HepG2 (cell line): ENCODE data around the gene SLC22A5. TPM values are rescaled to one million over a fixed set of nuclear protein-coding genes. Genes with fewer than 3 reads are reported as not detected.

Experiments used
- ATAC-seq: fragments of 200-7000 bp; cut with Tn5 transposase; 3 replicates; pipeline ENCODE4 v1.9.1; 2020; ENCODE audit warnings: mild to moderate bottlenecking, moderate library complexity
- BruUV-seq: library from RNA; stranded (reverse); fragments of 400-500 nt; replicated peaks from 2 replicates; lab custom pipeline; 2021; lab: Mats Ljungman, UMichigan
- CTCF ChIA-PET: fragments of 300-600 bp; formaldehyde crosslinking; extraction: SDS; loops from one replicate; lab custom pipeline; 2021; ENCODE audit warnings: low total read pairs, inconsistent platforms, low intra/inter-chr PET ratio; lab: Yijun Ruan, JAX
- POLR2A ChIA-PET: fragments of 350-600 bp; sonication (Branson Sonifier 250); formaldehyde crosslinking; loops from one replicate; lab custom pipeline; 2020; ENCODE audit warnings: antibody characterized with exemption, inconsistent platforms; lab: Yijun Ruan, JAX
- DNase-seq: peaks from one replicate; pipeline ENCODE4 v3.0.0-alpha.2; 2015; ENCODE audit warnings: low spot score
- FAIRE-seq: peaks from 3 replicates; lab custom pipeline; 2011; peaks lifted over from hg19 to GRCh38; lab: Jason Lieb, UNC
- H2AFZ ChIP-seq: one replicate; pipeline ENCODE4 v1.6.1; 2011; ENCODE audit warnings: low read length, inconsistent platforms
- H3K27ac ChIP-seq: fragments of 300-600 bp; 3 replicates; pipeline ENCODE4 v1.8.0; 2011; ENCODE audit warnings: mixed run types, mild to moderate bottlenecking, mixed read lengths, low read length, inconsistent platforms; ENCODE audit not compliant: insufficient read depth; ENCODE audit errors: extremely low read length
- H3K27me3 ChIP-seq, 2 experiments: fragments of 200-600 bp in 1 of 2; 2 replicates in 1 of 2; 3 replicates in 1 of 2; pipeline versions ENCODE4 v1.6.0 to v1.8.0; 2011; ENCODE audit warnings: low read length in 2 of 2, mild to moderate bottlenecking in 2 of 2, moderate library complexity in 2 of 2, inconsistent platforms in 1 of 2; ENCODE audit not compliant: insufficient read depth in 2 of 2, control insufficient read depth in 1 of 2
- H3K36me3 ChIP-seq, 2 experiments: fragments of 200-600 bp in 1 of 2; replicated peaks in 1 of 2; 2 replicates in 1 of 2; 3 replicates in 1 of 2; pipeline versions ENCODE4 v1.5.1 to v1.8.0; 2011; ENCODE audit warnings: low read length in 2 of 2, inconsistent platforms in 1 of 2; ENCODE audit not compliant: insufficient read depth in 2 of 2, control insufficient read depth in 1 of 2
- H3K4me1 ChIP-seq: 2 replicates; pipeline ENCODE4 v1.5.1; 2012; ENCODE audit warnings: low read length, inconsistent platforms; ENCODE audit not compliant: insufficient read depth
- H3K4me2 ChIP-seq: 2 replicates; pipeline ENCODE4 v1.6.0; 2011; ENCODE audit warnings: low read depth, low read length, inconsistent platforms
- H3K4me3 ChIP-seq, 3 experiments: fragments of 200-600 bp in 1 of 3; sonication (generic), shearing (Covaris generic) in 1 of 3; replicated peaks in 1 of 3; 2 replicates each; pipeline ENCODE4 v1.5.1; 2011 to 2016; ENCODE audit warnings: low read length in 3 of 3, inconsistent platforms in 2 of 3, low read depth in 2 of 3, mild to moderate bottlenecking in 2 of 3, control low read depth in 1 of 3, mixed read lengths in 1 of 3; ENCODE audit not compliant: insufficient read depth in 1 of 3
- H3K79me2 ChIP-seq: one replicate; pipeline ENCODE4 v1.6.1; 2011; ENCODE audit warnings: low read length, inconsistent platforms; ENCODE audit not compliant: insufficient read depth
- H3K9ac ChIP-seq: 2 replicates; pipeline ENCODE4 v1.6.0; 2011; ENCODE audit warnings: mild to moderate bottlenecking, low read depth, low read length, inconsistent platforms; ENCODE audit not compliant: insufficient read depth
- H3K9me3 ChIP-seq: 2 replicates; pipeline ENCODE4 v1.5.1; 2012; ENCODE audit warnings: mild to moderate bottlenecking, low read length
- H4K20me1 ChIP-seq: 2 replicates; pipeline ENCODE4 v1.6.0; 2011; ENCODE audit warnings: inconsistent platforms, mild to moderate bottlenecking, low read length, moderate library complexity; ENCODE audit not compliant: insufficient read depth
- CBX5 ChIP-seq: sonication (generic); formaldehyde crosslinking; IDR thresholded peaks from 2 replicates; pipeline ENCODE4 v1.4.0; 2020; ENCODE audit warnings: missing genetic modification reagents, borderline replicate concordance
- MLLT10 ChIP-seq: sonication (generic); formaldehyde crosslinking; IDR thresholded peaks from 2 replicates; pipeline ENCODE4 v1.4.0; 2020; ENCODE audit warnings: missing genetic modification reagents
- NFKBIZ ChIP-seq: IDR thresholded peaks from 2 replicates; pipeline ENCODE4 v1.6.1; 2018; ENCODE audit warnings: missing genetic modification reagents, missing compliant biosample characterization
- PAF1 ChIP-seq: IDR thresholded peaks from 2 replicates; pipeline ENCODE4 v1.6.1; 2016; ENCODE audit warnings: missing genetic modification reagents, missing compliant biosample characterization
- ZNF260 ChIP-seq: sonication (generic); formaldehyde crosslinking; IDR thresholded peaks from 2 replicates; pipeline ENCODE4 v1.4.0; 2020; ENCODE audit warnings: missing genetic modification reagents, low read depth, mild to moderate bottlenecking, borderline replicate concordance
- whole genome bisulfite sequencing: methylation state at CpG from one replicate; pipeline ENCODE4 v1.1.6; 2017; ENCODE audit warnings: low lambda C conversion rate; 5-methylcytosine and 5-hydroxymethylcytosine counted together
- in situ Hi-C: cut with HindIII; loops from 2 replicates; pipeline ENCODE4 v1.10.0; 2017; ENCODE audit warnings: low pct_unique_long_range_greater_than_20kb; ENCODE audit not compliant: extremely low pct_ligation_motif_present
- intact Hi-C: fragments of 100-400 bp; cut with micrococcal nuclease; formaldehyde crosslinking; loops from one replicate; pipeline ENCODE4 v1.10.0; 2022; ENCODE audit not compliant: unreplicated experiment
- polyA plus RNA-seq, 8 experiments: library from polyadenylated mRNA; depleted of rRNA in 3 of 8; stranded (reverse) in 7 of 8; unstranded in 1 of 8; fragments of >200 nt; fragmentation: Illumina TruSeq in 4 of 8; extraction: Trizol in 4 of 8; gene quantifications; 2 replicates each; pipeline versions ENCODE4 v1.2.1 to v1.2.3, GENCODE V29; 2011 to 2016; ENCODE audit warnings: low read depth in 4 of 8, missing spikeins in 1 of 8, mixed read lengths in 1 of 8; ENCODE audit not compliant: insufficient read depth in 1 of 8
- total RNA-seq, 5 experiments: library from RNA; depleted of rRNA; stranded (reverse); fragments of >200 nt; fragmentation: Illumina TruSeq; extraction: Trizol; gene quantifications; 2 replicates each; pipeline ENCODE4 v1.2.3, GENCODE V29; 2016; ENCODE audit warnings: low read depth in 1 of 5
- TF ChIP-seq, protein P1 (sequence below): sonication (generic); formaldehyde crosslinking; IDR thresholded peaks from 2 replicates; pipeline ENCODE4 v1.8.0; 2022; ENCODE audit warnings: missing genetic modification reagents, low read depth, mild to moderate bottlenecking, borderline replicate concordance
- TF ChIP-seq, protein P2 (sequence below): sonication (generic); formaldehyde crosslinking; IDR thresholded peaks from 2 replicates; pipeline ENCODE4 v1.4.0; 2020; ENCODE audit warnings: missing genetic modification reagents, borderline replicate concordance
- TF ChIP-seq, protein P3 (sequence below): sonication (generic); formaldehyde crosslinking; IDR thresholded peaks from 2 replicates; pipeline ENCODE4 v1.5.1; 2020; ENCODE audit warnings: missing genetic modification reagents, mild to moderate bottlenecking, borderline replicate concordance

The SLC22A5 gene
- total and polyA plus RNA-seq, 2 of the 13 experiments (the other 11 are each of a cell fraction or from before 2014, with no cell fraction given) = 7.1 to 15.1 TPM

DNA sequence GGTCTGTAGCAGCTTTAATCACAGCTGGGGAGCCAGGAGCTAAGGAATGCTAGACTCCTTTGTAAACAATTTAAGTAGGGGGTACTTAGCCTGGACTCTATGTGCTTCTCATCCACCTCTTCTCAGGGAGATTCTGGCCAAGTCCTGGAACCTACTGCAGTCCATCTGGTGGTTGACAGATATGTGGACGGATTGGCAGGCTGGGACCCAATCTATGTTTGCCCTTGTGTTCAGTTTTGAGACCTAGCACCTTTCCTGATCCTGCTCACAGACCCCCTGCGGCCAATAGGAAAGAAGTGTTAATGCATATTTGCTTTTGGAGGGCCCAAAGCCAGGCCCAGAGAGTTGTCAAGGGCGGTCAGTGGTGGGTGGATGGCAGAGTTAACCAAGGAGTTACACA, 6.4 kb downstream of the SLC22A5 start:
- FAIRE-seq = no peak
- Histone ChIP-seq H3K79me2 (no peaks in the 10 kb centered on the region), H3K9me3 (no peaks in the 10 kb centered on the region), H3K36me3 (peaks cover 2 to 9% of the 10 kb centered on the region in 2 experiments; a peak in 2 of 5 replicates), H3K9ac (no peak overlapping the region), H3K4me1 (peaks cover 47% of the 10 kb centered on the region), H3K4me2 (no peak overlapping the region), H3K4me3 (no peak overlapping the region), H3K27me3 (no peaks in the 10 kb centered on the region), H2AFZ (no peak overlapping the region), H3K27ac (no peak overlapping the region), H4K20me1 (no peaks in the 10 kb centered on the region)
- ChIA-PET CTCF (no interaction called here), POLR2A (no interaction called here)
- in situ Hi-C loops (loop anchor here (25.0 kb wide), 1 partner anchor 286 kb away; the partner anchor contains the start of genes IL13 and IL4), intact Hi-C loops (no loop called here)
- no peak for ATAC-seq
- DNase-seq = no peak
- WGBS = 83% methylated on average over 3 of the region's 3 CpGs
- BruUV-seq = no TSS peak
- TF ChIP-seq NFKBIZ (CRISPR knock-in tag) (no peak), ZNF260 (CRISPR knock-in tag) (no peak), MLLT10 (CRISPR knock-in tag) (no peak), PAF1 (CRISPR knock-in tag) (no peak), CBX5 (CRISPR knock-in tag) (no peak)
- TF ChIP-seq, protein P1, sequence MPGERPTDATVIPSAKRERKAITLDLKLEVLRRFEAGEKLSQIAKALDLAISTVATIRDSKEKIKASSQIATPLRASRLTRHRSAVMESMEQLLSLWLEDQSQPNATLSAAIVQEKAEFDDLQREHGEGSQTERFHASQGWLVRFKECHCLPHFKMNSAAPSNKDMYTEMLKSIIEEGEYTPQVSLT (CRISPR knock-in tag) = no peak
- TF ChIP-seq, protein P2, sequence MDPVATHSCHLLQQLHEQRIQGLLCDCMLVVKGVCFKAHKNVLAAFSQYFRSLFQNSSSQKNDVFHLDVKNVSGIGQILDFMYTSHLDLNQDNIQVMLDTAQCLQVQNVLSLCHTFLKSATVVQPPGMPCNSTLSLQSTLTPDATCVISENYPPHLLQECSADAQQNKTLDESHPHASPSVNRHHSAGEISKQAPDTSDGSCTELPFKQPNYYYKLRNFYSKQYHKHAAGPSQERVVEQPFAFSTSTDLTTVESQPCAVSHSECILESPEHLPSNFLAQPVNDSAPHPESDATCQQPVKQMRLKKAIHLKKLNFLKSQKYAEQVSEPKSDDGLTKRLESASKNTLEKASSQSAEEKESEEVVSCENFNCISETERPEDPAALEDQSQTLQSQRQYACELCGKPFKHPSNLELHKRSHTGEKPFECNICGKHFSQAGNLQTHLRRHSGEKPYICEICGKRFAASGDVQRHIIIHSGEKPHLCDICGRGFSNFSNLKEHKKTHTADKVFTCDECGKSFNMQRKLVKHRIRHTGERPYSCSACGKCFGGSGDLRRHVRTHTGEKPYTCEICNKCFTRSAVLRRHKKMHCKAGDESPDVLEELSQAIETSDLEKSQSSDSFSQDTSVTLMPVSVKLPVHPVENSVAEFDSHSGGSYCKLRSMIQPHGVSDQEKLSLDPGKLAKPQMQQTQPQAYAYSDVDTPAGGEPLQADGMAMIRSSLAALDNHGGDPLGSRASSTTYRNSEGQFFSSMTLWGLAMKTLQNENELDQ (CRISPR knock-in tag) = no peak
- TF ChIP-seq, protein P3, sequence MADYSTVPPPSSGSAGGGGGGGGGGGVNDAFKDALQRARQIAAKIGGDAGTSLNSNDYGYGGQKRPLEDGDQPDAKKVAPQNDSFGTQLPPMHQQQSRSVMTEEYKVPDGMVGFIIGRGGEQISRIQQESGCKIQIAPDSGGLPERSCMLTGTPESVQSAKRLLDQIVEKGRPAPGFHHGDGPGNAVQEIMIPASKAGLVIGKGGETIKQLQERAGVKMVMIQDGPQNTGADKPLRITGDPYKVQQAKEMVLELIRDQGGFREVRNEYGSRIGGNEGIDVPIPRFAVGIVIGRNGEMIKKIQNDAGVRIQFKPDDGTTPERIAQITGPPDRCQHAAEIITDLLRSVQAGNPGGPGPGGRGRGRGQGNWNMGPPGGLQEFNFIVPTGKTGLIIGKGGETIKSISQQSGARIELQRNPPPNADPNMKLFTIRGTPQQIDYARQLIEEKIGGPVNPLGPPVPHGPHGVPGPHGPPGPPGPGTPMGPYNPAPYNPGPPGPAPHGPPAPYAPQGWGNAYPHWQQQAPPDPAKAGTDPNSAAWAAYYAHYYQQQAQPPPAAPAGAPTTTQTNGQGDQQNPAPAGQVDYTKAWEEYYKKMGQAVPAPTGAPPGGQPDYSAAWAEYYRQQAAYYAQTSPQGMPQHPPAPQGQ (CRISPR knock-in tag) = no peak
